IMR-90 (cell line): Measurements from ENCODE around the gene ERVFRD-1.

Experiments
- BHLHE40 ChIP-seq: fragments of 150-350 bp; IDR thresholded peaks from 2 replicates; pipeline ENCODE4 v1.6.1; 2016; ENCODE audit warnings: mild to moderate bottlenecking, low read depth, low read length
- CTCF ChIP-seq: conservative IDR thresholded peaks from 2 replicates; pipeline ENCODE4 v1.5.1; 2012; ENCODE audit warnings: mild to moderate bottlenecking, low read depth, low read length, improper control_type of control experiment
- MAFK ChIP-seq: IDR thresholded peaks from 2 replicates; pipeline ENCODE4 v1.6.1; 2012; ENCODE audit warnings: low read depth, low read length, improper control_type of control experiment
- POLR2A ChIP-seq: IDR thresholded peaks from 2 replicates; pipeline ENCODE4 v1.6.1; 2012; ENCODE audit warnings: mild to moderate bottlenecking, low read depth, low read length
- RAD21 ChIP-seq: IDR thresholded peaks from 2 replicates; pipeline ENCODE4 v1.6.1; 2012; ENCODE audit warnings: low read length, improper control_type of control experiment
- SMC3 ChIP-seq: fragments of 150-350 bp; IDR thresholded peaks from 2 replicates; pipeline ENCODE4 v1.6.1; 2016; ENCODE audit warnings: low read depth, mild to moderate bottlenecking, antibody characterized with exemption, low read length, moderate library complexity
- USF2 ChIP-seq: fragments of 150-350 bp; IDR thresholded peaks from 2 replicates; pipeline ENCODE4 v1.6.1; 2017; ENCODE audit warnings: mild to moderate bottlenecking, antibody characterized with exemption, low read length, low read depth
- TF ChIP-seq, protein P1 (sequence below): fragments of 150-350 bp; IDR thresholded peaks from 2 replicates; pipeline ENCODE4 v1.6.1; 2016; ENCODE audit warnings: low read depth, mild to moderate bottlenecking, low read length, moderate library complexity, borderline replicate concordance

- TF ChIP-seq CTCF (no peak), BHLHE40 (no peak), POLR2A (no peak), USF2 (no peak), SMC3 (no peak), RAD21 (no peak), MAFK (no peak)
- TF ChIP-seq, protein P1, sequence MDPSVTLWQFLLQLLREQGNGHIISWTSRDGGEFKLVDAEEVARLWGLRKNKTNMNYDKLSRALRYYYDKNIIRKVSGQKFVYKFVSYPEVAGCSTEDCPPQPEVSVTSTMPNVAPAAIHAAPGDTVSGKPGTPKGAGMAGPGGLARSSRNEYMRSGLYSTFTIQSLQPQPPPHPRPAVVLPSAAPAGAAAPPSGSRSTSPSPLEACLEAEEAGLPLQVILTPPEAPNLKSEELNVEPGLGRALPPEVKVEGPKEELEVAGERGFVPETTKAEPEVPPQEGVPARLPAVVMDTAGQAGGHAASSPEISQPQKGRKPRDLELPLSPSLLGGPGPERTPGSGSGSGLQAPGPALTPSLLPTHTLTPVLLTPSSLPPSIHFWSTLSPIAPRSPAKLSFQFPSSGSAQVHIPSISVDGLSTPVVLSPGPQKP = no peak
These were observed 15.4 kb downstream of the ERVFRD-1 start for GRCh38 chr6:11096109-11096508.
